ENCODE measurements around the gene SP100.
A peak's percentile ranks its signal among the peaks of the same experiment; 100 is the strongest.
"Not testable (repeated sequence)": the region's sequence is repeated elsewhere in the genome, so short reads cannot be mapped to it uniquely, and the experiment has no call there.

Gene SP100

DNA sequence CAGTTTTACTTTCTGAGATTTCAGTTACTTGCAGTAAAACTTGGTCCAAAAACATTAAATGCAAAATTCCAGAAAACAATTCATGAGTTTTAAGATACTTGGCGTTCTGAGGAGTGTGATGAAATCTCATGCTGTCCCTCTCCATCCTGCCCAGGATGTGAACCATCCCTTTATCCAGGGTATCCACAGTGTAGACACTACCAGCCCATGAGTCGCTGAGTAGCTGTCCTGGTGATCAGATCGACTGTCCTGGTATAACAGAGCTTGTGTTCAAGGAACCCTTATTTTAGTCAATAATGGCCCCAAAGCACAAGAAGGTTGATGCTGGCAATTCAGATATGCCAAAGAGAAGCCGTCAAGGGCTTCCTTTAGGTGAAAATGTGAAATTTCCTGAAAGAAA lies 3.2 kb downstream of the SP100 start:
- DNase-seq (ENCODE audit: low spot score), result no peak

- DNase-seq (ENCODE audit: low spot score), result no peak
Observed at GRCh38 chr2:230422149-230422548, 6.1 kb downstream of the SP100 start.

GRCh38 chr2:230423851-230424458 lies 8.0 kb downstream of the SP100 start:
- DNase-seq (ENCODE audit: low spot score), result no peak

DNA sequence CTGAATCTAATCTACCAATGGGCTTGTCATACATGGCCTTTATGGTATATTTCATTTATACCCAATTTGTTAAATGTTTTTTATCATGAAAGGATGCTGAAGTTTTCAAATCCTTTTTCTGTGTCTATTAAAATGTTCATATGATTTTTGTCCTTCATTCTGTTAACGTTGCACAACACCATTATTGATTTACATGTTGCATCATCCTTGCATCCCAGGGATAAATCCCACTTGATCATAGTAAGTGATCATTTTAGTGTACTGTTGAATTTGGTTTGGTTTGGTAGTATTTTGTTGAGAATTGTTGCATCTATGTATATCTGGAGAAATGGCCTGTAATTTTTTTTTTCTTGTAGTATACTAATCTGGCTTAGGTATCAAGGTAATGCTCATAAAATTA lies 9.4 kb downstream of the SP100 start:
- DNase-seq (ENCODE audit: low spot score), result no peak

DNA sequence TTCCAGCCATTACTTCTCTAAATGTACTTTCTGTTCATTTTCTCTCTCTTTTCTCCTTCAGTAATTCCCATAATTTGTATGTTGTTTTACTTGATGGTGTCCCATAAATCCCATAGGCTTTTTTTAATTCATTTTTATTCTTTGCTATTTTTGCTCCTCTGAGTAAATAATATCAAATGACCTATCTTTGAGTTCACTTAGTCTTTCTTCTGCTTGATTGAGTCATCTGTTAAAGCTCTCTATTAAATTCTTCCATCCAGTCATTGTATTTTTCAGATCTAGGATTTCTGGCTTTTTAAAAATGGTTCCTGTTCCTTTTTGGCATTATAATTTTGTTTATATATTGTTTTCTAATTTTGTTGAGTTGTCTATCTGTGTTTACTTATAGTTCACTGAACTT lies 13.5 kb downstream of the SP100 start:
- no peak for DNase-seq (ENCODE audit: low spot score)

- DNase-seq (ENCODE audit: low spot score), result no peak
Observed at GRCh38 chr2:230430957-230431910, 15.2 kb downstream of the SP100 start.

- DNase-seq (ENCODE audit: low spot score), result no peak
Observed at GRCh38 chr2:230434677-230435324, 18.8 kb downstream of the SP100 start.

DNA sequence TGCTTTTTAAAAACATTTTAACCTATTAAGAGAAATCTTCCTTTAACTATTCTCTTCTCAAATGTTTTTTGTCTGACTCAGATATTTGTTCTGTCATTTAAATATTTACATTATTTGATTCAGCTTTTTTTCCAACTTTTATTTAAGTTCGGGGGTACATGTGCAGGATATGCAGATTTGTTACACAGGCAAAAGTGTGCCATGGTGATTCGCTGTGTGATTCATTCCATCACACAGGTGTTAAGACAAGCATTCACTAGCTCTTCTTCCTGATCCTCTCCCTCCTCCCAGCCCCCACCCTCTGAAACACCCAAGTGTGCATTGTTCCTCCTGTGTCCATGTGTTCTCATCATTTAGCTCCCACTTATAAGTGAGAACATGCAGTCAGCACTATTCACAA lies 19.4 kb downstream of the SP100 start:
- no peak for DNase-seq (ENCODE audit: low spot score)

GRCh38 chr2:230439121-230439520 lies 23.1 kb downstream of the SP100 start:
- not testable (repeated sequence) for DNase-seq (ENCODE audit: low spot score)

DNA sequence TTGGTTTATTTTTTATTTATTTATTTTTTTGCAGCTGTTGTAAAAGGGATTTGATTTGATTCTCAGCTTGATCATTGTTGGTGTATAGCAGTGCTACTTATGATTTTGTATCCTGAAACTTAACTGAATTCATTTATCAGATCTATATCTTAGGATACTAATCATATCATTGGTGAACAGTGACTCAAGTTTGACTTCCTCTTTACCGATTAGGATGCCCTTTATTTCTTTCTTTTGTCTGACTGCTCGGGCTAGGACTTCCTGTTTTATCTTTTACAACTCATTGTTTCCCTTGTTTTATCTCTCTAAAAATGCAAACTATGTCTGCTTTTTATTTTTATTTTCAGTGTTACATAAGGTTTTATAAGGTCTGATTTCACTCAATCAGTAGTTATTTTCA lies 23.6 kb downstream of the SP100 start:
- no peak for DNase-seq (ENCODE audit: low spot score)

DNA sequence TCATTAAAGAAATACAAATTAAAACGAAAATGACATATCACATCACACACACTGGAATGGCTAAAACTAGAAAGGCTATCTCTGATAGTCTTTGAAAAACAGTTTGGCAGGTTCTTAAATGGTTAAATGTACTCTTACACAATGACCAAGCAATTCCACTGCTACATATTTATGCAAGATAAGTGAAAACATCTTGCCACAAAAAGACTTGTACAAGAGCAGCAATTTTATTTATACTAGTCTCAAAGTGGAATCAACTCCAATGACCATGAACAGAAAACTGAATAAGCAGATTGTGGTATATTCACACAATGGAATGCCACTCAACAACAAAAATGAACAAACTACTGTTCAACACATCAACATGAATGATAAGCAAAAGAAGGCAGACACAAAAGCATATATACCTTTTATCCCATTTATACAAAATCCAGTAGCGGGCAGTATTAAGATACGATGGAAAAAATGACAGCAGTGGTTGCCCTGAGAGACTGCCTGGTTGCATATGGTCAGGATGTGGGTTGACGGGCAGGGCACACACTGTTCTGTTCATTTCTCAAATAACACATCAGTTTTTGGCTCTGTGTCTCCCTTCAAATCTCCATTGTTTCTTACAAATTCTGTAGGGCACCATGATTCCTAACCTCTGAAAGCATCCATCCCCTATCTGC lies 25.4 kb downstream of the SP100 start:
- peak; percentile 14 for DNase-seq (ENCODE audit: low spot score)

DNA sequence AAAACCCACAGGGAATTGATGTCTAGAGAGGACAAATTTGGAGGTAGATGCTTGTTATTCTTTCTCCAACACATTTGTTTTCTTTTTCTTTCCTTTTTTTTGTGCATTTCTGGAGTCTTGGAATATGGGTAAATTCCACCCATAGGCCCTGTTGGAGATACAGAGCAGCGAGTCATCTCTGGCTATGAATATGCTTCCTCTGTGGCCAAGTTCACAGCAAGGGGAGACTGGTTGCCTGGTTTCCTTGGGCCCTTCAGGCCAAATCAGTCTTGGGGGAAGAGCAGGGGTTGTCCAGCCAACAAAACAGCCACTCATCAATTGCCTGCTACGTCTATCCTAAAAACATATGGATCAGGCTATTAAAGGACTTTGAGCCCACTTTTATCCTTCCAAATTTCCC lies 27.5 kb downstream of the SP100 start:
- DNase-seq (ENCODE audit: low spot score), result no peak

- DNase-seq (ENCODE audit: low spot score), result no peak
Observed at GRCh38 chr2:230444832-230445231, 28.8 kb downstream of the SP100 start.

- no peak for DNase-seq (ENCODE audit: low spot score)
Observed at GRCh38 chr2:230447036-230447435, 31.0 kb downstream of the SP100 start.

DNA sequence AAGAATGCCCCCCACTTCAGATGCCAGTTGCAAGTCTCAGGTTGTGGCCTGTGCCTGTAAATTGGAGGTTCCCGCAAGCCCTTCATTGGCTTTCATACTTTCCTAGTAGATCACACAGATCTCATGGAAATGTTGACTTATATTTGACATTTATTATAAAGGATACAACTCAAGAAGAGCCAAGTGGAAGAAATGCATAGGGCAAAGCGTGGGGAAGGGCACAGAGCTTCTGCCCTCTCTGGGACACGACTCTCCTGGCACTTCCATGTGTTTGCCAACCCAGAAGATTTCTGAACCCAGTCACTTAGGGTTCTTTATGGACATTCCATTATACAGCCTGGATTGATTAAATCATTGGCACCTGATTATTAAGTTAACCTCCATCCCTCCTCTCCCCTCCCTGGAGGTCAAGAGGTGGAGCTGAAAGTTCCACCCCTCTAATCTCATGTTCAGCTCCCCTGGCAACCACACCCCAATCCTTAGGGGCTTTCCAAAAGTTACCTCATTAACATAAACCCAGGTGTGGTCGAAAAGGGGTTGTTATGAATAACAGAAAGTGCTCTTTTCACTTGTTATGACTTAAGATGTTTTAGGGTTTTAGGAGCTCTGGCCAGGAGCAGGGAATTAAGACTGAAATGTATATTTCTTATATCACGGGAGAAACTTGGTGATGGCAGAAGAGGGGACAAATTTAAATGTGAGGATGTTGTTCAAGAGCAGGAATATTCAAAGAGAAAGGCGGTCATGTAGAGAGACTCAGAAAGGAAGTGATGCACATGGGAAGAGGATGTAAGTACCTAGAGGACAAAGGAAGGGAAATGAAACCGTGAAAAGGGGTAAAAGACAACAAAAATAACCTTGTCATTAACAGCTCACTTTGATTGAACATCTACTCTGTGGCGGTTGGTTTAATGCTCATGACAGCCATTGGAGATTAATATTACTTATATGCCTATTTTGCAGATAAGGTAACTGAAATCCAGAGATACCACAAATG lies 31.8 kb downstream of the SP100 start:
- DNase-seq (ENCODE audit: low spot score), result no peak

GRCh38 chr2:230449901-230450467 lies 34.0 kb downstream of the SP100 start:
- DNase-seq (ENCODE audit: low spot score), result no peak

GRCh38 chr2:230453006-230453405 lies 37.0 kb downstream of the SP100 start:
- DNase-seq (ENCODE audit: low spot score), result no peak

- no peak for DNase-seq (ENCODE audit: low spot score)
Observed at GRCh38 chr2:230455005-230455684, 39.1 kb downstream of the SP100 start.

GRCh38 chr2:230457073-230457768 lies 41.2 kb downstream of the SP100 start:
- no peak for DNase-seq (ENCODE audit: low spot score)

GRCh38 chr2:230457793-230458192 lies 41.8 kb downstream of the SP100 start:
- no peak for DNase-seq (ENCODE audit: low spot score)
